Measurements from ENCODE around the gene NINJ1. TPM values are rescaled to one million over a fixed set of nuclear protein-coding genes. Genes with fewer than 3 reads are reported as not detected.

Gene NINJ1, protein sequence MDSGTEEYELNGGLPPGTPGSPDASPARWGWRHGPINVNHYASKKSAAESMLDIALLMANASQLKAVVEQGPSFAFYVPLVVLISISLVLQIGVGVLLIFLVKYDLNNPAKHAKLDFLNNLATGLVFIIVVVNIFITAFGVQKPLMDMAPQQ
- total RNA-seq (100 to 1,000 TPM in 1 of 4 donors, 10 to 100 TPM in 3; 56.5 to 116 (median 69.6) TPM), polyA plus RNA-seq (10 to 100 TPM; 28.9 to 58.7 (median 53.5) TPM)

DNA sequence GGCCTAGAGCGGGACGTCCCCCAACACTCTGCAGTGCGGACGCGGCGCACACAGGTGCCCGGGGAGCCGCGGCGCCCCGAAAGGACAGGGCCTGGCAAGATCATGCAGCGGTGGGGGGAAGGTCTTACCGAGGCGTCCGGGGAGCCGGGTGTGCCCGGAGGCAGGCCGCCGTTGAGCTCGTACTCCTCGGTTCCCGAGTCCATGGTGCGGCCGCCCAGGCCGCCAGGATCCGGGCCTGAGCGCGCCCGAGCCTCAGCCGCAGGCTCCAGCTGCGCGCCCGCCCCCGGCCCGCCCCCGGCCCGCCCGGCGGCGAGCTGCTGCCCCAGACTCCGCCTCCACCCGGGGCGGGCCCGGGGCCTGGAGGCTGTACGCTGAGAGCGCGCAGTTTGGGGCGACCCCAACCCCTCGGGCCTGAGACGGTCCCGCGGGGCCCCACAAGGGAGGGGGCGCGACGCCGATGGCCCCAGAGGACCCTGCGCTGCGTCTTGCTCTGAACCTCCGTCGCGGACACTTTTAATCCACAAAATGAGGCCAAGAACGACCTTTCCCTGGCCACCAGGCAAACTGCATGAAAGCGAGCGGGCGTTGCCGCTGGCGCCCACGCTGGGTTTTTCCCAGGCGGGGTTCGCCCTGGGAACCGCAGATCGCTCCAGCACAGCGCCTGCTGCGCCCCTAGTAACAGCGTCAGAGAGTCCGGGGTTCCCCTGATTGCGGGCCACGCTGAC is at the start of gene NINJ1:
TSS of gene NINJ1 (minus strand) at position 237 of the 725 bp plus-strand sequence. CDS start at position 203, 34 bp downstream.
- peaks cover 0 to 66% (median 59%) of the 10 kb centered on the region in 4 donors for H3K4me1 ChIP-seq
- peak within 1 kb of the TSS; percentile 60 to 97 (median 92) for H3K4me3 ChIP-seq
- H3K36me3 ChIP-seq: no peaks in the 10 kb centered on the region
- H3K9me3 ChIP-seq: no peaks in the 10 kb centered on the region
- no peaks in the 10 kb centered on the region for H3K27me3 ChIP-seq
- TF ChIP-seq POLR2AphosphoS5 (IDR thresholded peaks at IDR 0.05): peak; percentile 88 to 98 (median 94)
- peak; percentile 66 to 71 for TF ChIP-seq POLR2A (IDR thresholded peaks at IDR 0.05)
- TF ChIP-seq EP300 (IDR thresholded peaks at IDR 0.05): no peak
- TF ChIP-seq, protein P1, sequence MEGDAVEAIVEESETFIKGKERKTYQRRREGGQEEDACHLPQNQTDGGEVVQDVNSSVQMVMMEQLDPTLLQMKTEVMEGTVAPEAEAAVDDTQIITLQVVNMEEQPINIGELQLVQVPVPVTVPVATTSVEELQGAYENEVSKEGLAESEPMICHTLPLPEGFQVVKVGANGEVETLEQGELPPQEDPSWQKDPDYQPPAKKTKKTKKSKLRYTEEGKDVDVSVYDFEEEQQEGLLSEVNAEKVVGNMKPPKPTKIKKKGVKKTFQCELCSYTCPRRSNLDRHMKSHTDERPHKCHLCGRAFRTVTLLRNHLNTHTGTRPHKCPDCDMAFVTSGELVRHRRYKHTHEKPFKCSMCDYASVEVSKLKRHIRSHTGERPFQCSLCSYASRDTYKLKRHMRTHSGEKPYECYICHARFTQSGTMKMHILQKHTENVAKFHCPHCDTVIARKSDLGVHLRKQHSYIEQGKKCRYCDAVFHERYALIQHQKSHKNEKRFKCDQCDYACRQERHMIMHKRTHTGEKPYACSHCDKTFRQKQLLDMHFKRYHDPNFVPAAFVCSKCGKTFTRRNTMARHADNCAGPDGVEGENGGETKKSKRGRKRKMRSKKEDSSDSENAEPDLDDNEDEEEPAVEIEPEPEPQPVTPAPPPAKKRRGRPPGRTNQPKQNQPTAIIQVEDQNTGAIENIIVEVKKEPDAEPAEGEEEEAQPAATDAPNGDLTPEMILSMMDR (IDR thresholded peaks at IDR 0.05): peak in 1 of 4 experiments; percentile 7
- DNase-seq: peak; percentile 88
- 0 to 1% methylated on average over 78 of the region's 78 CpGs for WGBS, 2 donors
- intact Hi-C loops (cut with DNase I): loop anchor here (2.0 to 10.0 kb wide), 3 partner anchors 37 to 129 kb away; partner anchors contain the start of genes CARD19 and WNK2
- peak within 1 kb of the TSS; percentile 96 to 100 (median 98) for H3K27ac ChIP-seq

DNA sequence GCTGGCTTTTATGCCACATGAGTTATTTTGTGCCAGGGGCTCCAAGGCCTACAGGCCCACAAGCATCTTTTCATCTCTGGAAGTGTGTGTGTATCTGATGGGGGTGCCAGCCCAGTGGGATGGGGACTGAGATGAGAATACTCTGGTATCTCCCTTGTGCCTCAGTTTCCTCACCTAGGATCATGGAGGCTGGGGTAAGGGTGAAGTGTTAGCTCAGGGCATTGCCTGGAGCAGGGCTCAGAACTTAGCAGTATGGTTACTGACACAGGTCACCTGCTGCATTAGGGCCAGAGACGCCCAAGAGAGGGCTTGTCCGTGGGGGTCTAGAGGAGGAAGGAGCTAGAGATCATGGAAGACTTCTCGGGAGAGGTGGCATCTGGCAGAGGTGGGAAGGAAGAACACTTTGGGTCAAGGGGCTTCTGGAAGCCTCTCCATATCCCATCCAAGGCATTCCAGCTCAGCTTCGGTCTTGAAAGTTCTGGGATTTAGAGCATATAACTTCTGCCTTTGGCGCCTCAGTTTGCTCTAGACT is 49.1 kb upstream of the NINJ1 start:
- Histone ChIP-seq H3K27me3 (peaks cover 0 to 6% (median 0%) of the 10 kb centered on the region in 3 donors), H3K27ac (peak overlapping the region; percentile 81 to 89 (median 84)), H3K4me1 (peaks cover 2 to 52% (median 48%) of the 10 kb centered on the region in 4 donors), H3K9me3 (no peaks in the 10 kb centered on the region), H3K36me3 (no peaks in the 10 kb centered on the region), H3K4me3 (peak overlapping the region in 3 of 4 donors; percentile 54 to 87 (median 66))
- 66 to 85% methylated on average over 5 of the region's 5 CpGs for WGBS, 2 donors
- no peak for TF ChIP-seq POLR2A (IDR thresholded peaks at IDR 0.05)
- no peak for TF ChIP-seq POLR2AphosphoS5 (IDR thresholded peaks at IDR 0.05)
- no peak for TF ChIP-seq EP300 (IDR thresholded peaks at IDR 0.05)
- TF ChIP-seq, protein P1 (IDR thresholded peaks at IDR 0.05): no peak
- intact Hi-C loops (cut with DNase I): loop anchor here (10.0 kb wide), 1 partner anchor 272 kb away; the partner anchor contains the start of genes FAM120A and FAM120AOS
- no peak for DNase-seq

DNA sequence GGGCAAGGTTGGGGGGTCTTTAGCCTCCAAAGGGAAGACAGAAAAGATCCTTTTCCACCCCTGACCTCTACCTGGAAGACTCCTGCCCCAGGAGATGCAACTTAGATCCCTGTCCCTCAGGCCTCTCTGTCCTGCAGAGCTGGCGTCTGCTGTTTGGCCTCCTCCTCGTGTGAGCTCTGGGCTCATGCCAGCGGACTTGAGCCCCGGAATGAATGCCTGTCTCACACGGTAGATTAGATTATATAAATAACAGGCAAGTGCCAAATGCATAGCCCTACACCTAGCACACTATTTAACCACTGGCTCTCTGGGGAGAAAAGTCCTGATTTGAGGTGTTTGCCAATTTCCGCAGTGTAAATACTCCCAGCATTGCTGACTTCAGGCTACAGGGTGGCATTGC is 48.5 kb upstream of the NINJ1 start:
- H3K9me3 ChIP-seq: no peaks in the 10 kb centered on the region
- H3K4me3 ChIP-seq: no peak overlapping the region
- 33 to 78% methylated on average over 6 of the region's 6 CpGs for WGBS, 2 donors
- no peak for TF ChIP-seq POLR2A (IDR thresholded peaks at IDR 0.05)
- TF ChIP-seq, protein P1 (IDR thresholded peaks at IDR 0.05): no peak
- TF ChIP-seq POLR2AphosphoS5 (IDR thresholded peaks at IDR 0.05): no peak
- TF ChIP-seq EP300 (IDR thresholded peaks at IDR 0.05): no peak
- H3K36me3 ChIP-seq: no peaks in the 10 kb centered on the region
- intact Hi-C loops (cut with DNase I): loop anchor here (10.0 kb wide), 1 partner anchor 272 kb away; the partner anchor contains the start of genes FAM120A and FAM120AOS
- H3K27me3 ChIP-seq: peaks cover 0 to 6% (median 0%) of the 10 kb centered on the region in 3 donors
- DNase-seq: no peak
- H3K27ac ChIP-seq: peak overlapping the region in 1 of 4 donors; percentile 81
- H3K4me1 ChIP-seq: peaks cover 0 to 46% (median 42%) of the 10 kb centered on the region in 4 donors

DNA sequence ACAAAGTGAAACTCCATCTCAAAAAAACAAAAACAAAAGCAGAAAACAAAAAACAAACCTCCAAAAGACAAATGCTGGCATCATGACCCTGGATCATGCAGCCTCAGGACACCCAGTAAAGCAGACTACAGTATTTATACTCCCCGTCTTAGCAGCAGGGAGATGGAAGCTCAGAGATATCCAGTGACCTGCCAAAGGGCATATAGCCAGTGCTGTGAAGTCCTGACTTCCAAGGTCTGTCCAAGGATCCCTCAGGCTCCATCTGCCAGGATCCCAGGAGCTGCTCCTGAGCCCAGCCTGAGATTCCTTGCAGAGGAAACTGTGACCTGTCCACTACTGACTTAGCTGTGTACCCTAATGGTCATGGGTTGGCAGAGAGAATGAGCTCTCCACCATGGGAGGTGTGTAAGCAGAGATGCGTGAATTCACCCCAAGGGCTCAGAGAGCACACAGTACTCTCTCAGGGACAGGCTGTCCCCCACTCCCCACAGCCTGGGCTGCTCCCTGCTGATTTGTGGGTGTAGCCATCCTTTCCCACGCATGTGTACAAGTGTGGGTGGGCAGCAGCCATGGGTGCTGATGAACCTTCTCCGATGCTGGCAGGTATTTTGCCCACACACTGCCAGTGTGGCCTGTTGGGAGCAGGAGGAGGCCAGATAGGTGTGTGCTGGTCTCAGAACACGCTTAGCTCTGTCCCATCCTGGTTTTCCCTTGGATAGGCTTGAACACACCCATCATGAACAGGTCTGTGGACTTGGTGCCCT is 47.8 kb upstream of the NINJ1 start:
- 84 to 88% methylated on average over 5 of the region's 5 CpGs for WGBS, 2 donors
- intact Hi-C loops (cut with DNase I): loop anchor here (10.0 kb wide), 1 partner anchor 273 kb away; the partner anchor contains the start of genes FAM120A and FAM120AOS
- TF ChIP-seq, protein P1 (IDR thresholded peaks at IDR 0.05): no peak
- TF ChIP-seq POLR2A (IDR thresholded peaks at IDR 0.05) (no peak), EP300 (IDR thresholded peaks at IDR 0.05) (no peak), POLR2AphosphoS5 (IDR thresholded peaks at IDR 0.05) (no peak)
- H3K27me3 ChIP-seq: peaks cover 0 to 6% (median 0%) of the 10 kb centered on the region in 3 donors
- DNase-seq: no peak
- no peak overlapping the region for H3K4me3 ChIP-seq
- no peaks in the 10 kb centered on the region for H3K9me3 ChIP-seq
- no peaks in the 10 kb centered on the region for H3K36me3 ChIP-seq
- no peak overlapping the region for H3K27ac ChIP-seq
- peaks cover 0 to 39% (median 35%) of the 10 kb centered on the region in 4 donors for H3K4me1 ChIP-seq
